H1 (cell line): Measurements from ENCODE around the gene NOVA1. TPM values are rescaled to one million over a fixed set of nuclear protein-coding genes. Genes with fewer than 3 reads are reported as not detected.

Experiments used
- EZH2 ChIP-seq: fragments of 200-600 bp; sonication (generic); IDR thresholded peaks from 2 replicates; pipeline ENCODE4 v1.7.1; 2012; ENCODE audit warnings: low read depth, mild to moderate bottlenecking, moderate library complexity, low read length, inconsistent platforms; ENCODE audit not compliant: severe bottlenecking
- FOSL1 ChIP-seq: IDR thresholded peaks from 2 replicates; pipeline ENCODE4 v1.6.1; 2011; ENCODE audit warnings: mild to moderate bottlenecking, low read depth, low read length, moderate library complexity; ENCODE audit not compliant: insufficient read depth
- HDAC6 ChIP-seq: IDR thresholded peaks from one replicate; pipeline ENCODE4 v1.7.1; 2012; ENCODE audit warnings: low read depth, mild to moderate bottlenecking, inconsistent platforms, low read length, moderate library complexity
- POLR2A ChIP-seq, 2 experiments: IDR thresholded peaks; 1 replicate in 1 of 2; 2 replicates in 1 of 2; pipeline ENCODE4 v1.6.1; 2011; ENCODE audit warnings: low read depth in 2 of 2, low read length in 2 of 2, mild to moderate bottlenecking in 2 of 2; ENCODE audit errors: control extremely low read depth in 1 of 2
- POU5F1 ChIP-seq: IDR thresholded peaks from 2 replicates; pipeline ENCODE4 v1.6.1; 2011; ENCODE audit warnings: low read depth, mild to moderate bottlenecking, low read length, moderate library complexity
- RNF2 ChIP-seq: fragments of 200-900, 300-1000 bp; sonication (generic); IDR thresholded peaks from 2 replicates; pipeline ENCODE4 v1.7.1; 2016; ENCODE audit warnings: borderline replicate concordance, low read depth, mild to moderate bottlenecking, antibody characterized with exemption, low read length; ENCODE audit not compliant: poor library complexity, severe bottlenecking; ENCODE audit errors: missing control alignments
- SP2 ChIP-seq: IDR thresholded peaks from 2 replicates; pipeline ENCODE4 v1.6.1; 2012; ENCODE audit warnings: mild to moderate bottlenecking, low read length, inconsistent platforms
- SP4 ChIP-seq: IDR thresholded peaks from 2 replicates; pipeline ENCODE4 v1.6.1; 2012; ENCODE audit warnings: low read length, inconsistent platforms
- TAF1 ChIP-seq: IDR thresholded peaks from 2 replicates; pipeline ENCODE4 v1.6.1; 2011; ENCODE audit warnings: mild to moderate bottlenecking, low read depth, low read length
- YY1 ChIP-seq: IDR thresholded peaks from 2 replicates; pipeline ENCODE4 v1.6.1; 2011; ENCODE audit warnings: low read depth, mild to moderate bottlenecking, low read length
- polyA plus RNA-seq, 7 experiments: library from polyadenylated mRNA; depleted of rRNA in 3 of 7; stranded (reverse) in 5 of 7; unstranded in 2 of 7; fragments of >200 nt in 5 of 7; fragments of 200-250 nt in 2 of 7; gene quantifications; 1 replicate in 5 of 7; 2 replicates in 1 of 7; 4 replicates in 1 of 7; pipeline versions ENCODE4 v1.2.1 to v1.2.3, GENCODE V29; 2011 to 2013; ENCODE audit warnings: missing spikeins in 2 of 7, mixed read lengths in 2 of 7
- total RNA-seq: library from RNA; stranded (reverse); fragmentation: NEBNext Ultra II Directional; extraction: Animal tissue kit (Norgen Biotek cat#: 25700); gene quantifications from 2 replicates; pipeline ENCODE4 v1.2.1, GENCODE V29; 2021
- TF ChIP-seq, protein P1 (sequence below): fragments of 300-600 bp; sonication (generic); IDR thresholded peaks from 2 replicates; pipeline ENCODE4 v1.7.1; 2012; ENCODE audit warnings: low read length, moderate library complexity, mild to moderate bottlenecking, inconsistent platforms; ENCODE audit not compliant: insufficient replicate concordance
- TF ChIP-seq, protein P2 (sequence below): IDR thresholded peaks from 2 replicates; pipeline ENCODE4 v1.6.1; 2012; ENCODE audit warnings: inconsistent platforms

NOVA1 gene
- total and polyA plus RNA-seq, 2 of the 8 experiments (the other 6 are each of a cell fraction or from before 2014, with no cell fraction given), result 6.8 to 12.7 TPM

GRCh38 chr14:26454105-26454504 lies 143.7 kb downstream of the NOVA1 start (continued):
- TF ChIP-seq, protein P1, sequence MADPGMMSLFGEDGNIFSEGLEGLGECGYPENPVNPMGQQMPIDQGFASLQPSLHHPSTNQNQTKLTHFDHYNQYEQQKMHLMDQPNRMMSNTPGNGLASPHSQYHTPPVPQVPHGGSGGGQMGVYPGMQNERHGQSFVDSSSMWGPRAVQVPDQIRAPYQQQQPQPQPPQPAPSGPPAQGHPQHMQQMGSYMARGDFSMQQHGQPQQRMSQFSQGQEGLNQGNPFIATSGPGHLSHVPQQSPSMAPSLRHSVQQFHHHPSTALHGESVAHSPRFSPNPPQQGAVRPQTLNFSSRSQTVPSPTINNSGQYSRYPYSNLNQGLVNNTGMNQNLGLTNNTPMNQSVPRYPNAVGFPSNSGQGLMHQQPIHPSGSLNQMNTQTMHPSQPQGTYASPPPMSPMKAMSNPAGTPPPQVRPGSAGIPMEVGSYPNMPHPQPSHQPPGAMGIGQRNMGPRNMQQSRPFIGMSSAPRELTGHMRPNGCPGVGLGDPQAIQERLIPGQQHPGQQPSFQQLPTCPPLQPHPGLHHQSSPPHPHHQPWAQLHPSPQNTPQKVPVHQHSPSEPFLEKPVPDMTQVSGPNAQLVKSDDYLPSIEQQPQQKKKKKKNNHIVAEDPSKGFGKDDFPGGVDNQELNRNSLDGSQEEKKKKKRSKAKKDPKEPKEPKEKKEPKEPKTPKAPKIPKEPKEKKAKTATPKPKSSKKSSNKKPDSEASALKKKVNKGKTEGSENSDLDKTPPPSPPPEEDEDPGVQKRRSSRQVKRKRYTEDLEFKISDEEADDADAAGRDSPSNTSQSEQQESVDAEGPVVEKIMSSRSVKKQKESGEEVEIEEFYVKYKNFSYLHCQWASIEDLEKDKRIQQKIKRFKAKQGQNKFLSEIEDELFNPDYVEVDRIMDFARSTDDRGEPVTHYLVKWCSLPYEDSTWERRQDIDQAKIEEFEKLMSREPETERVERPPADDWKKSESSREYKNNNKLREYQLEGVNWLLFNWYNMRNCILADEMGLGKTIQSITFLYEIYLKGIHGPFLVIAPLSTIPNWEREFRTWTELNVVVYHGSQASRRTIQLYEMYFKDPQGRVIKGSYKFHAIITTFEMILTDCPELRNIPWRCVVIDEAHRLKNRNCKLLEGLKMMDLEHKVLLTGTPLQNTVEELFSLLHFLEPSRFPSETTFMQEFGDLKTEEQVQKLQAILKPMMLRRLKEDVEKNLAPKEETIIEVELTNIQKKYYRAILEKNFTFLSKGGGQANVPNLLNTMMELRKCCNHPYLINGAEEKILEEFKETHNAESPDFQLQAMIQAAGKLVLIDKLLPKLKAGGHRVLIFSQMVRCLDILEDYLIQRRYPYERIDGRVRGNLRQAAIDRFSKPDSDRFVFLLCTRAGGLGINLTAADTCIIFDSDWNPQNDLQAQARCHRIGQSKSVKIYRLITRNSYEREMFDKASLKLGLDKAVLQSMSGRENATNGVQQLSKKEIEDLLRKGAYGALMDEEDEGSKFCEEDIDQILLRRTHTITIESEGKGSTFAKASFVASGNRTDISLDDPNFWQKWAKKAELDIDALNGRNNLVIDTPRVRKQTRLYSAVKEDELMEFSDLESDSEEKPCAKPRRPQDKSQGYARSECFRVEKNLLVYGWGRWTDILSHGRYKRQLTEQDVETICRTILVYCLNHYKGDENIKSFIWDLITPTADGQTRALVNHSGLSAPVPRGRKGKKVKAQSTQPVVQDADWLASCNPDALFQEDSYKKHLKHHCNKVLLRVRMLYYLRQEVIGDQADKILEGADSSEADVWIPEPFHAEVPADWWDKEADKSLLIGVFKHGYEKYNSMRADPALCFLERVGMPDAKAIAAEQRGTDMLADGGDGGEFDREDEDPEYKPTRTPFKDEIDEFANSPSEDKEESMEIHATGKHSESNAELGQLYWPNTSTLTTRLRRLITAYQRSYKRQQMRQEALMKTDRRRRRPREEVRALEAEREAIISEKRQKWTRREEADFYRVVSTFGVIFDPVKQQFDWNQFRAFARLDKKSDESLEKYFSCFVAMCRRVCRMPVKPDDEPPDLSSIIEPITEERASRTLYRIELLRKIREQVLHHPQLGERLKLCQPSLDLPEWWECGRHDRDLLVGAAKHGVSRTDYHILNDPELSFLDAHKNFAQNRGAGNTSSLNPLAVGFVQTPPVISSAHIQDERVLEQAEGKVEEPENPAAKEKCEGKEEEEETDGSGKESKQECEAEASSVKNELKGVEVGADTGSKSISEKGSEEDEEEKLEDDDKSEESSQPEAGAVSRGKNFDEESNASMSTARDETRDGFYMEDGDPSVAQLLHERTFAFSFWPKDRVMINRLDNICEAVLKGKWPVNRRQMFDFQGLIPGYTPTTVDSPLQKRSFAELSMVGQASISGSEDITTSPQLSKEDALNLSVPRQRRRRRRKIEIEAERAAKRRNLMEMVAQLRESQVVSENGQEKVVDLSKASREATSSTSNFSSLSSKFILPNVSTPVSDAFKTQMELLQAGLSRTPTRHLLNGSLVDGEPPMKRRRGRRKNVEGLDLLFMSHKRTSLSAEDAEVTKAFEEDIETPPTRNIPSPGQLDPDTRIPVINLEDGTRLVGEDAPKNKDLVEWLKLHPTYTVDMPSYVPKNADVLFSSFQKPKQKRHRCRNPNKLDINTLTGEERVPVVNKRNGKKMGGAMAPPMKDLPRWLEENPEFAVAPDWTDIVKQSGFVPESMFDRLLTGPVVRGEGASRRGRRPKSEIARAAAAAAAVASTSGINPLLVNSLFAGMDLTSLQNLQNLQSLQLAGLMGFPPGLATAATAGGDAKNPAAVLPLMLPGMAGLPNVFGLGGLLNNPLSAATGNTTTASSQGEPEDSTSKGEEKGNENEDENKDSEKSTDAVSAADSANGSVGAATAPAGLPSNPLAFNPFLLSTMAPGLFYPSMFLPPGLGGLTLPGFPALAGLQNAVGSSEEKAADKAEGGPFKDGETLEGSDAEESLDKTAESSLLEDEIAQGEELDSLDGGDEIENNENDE, result no peak
- TF ChIP-seq YY1, result no peak
- no peak for TF ChIP-seq TAF1
- no peak for TF ChIP-seq POLR2A (IDR thresholded peaks at IDR 0.05; ENCODE audit: control extremely low read depth in 1 of 2, low read depth in 2 of 2, low read length in 2 of 2)
- no peak for TF ChIP-seq SP2
- TF ChIP-seq HDAC6, result no peak
- no peak for TF ChIP-seq EZH2
- no peak for TF ChIP-seq RNF2
- no peak for TF ChIP-seq SP4
- TF ChIP-seq, protein P2, sequence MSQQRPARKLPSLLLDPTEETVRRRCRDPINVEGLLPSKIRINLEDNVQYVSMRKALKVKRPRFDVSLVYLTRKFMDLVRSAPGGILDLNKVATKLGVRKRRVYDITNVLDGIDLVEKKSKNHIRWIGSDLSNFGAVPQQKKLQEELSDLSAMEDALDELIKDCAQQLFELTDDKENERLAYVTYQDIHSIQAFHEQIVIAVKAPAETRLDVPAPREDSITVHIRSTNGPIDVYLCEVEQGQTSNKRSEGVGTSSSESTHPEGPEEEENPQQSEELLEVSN, result no peak
- TF ChIP-seq FOSL1, result no peak
- TF ChIP-seq POU5F1, result no peak
